ENCODE data around the gene MGP. TPM values are rescaled to one million over a fixed set of nuclear protein-coding genes. Genes with fewer than 3 reads are reported as not detected.
A peak's percentile ranks its signal among the peaks of the same experiment; 100 is the strongest.

Gene MGP
- polyA plus RNA-seq, 3 donors, result not detected

DNA sequence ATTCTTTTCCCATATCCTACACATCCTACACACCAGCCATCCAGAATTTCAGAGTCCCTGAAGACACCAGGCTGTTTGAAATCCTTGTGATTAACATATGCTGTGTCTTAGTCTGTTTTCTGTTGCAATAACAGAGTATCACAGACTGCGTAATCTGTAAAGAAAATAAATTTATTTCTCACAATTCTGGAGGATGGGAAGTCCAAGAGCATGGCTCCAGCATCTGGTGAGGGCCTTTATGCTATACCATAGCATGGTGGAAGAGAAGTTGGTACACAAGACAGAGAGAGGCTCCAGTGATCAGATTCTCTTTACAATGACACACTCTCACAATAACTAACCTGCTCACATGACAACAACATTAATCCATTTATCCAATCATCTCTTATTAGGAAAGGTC lies 46.4 kb downstream of the MGP start:
- Histone ChIP-seq H4K20me1 (ENCODE audit: insufficient read depth, low read length) (no peaks in the 10 kb centered on the region), H3K4me1 (ENCODE audit: control insufficient read depth in 1 of 2, insufficient read depth in 2 of 2, low read length in 2 of 2) (no peaks in the 10 kb centered on the region), H3K4me2 (replicated peaks; ENCODE audit: extremely low read depth, low read length, poor library complexity, severe bottlenecking) (no peak overlapping the region), H3K4me3 (replicated peaks in 1 of 3; ENCODE audit: low read depth in 2 of 3, low read length in 3 of 3) (no peak overlapping the region), H2AFZ (ENCODE audit: insufficient read depth, low read depth, low read length, poor library complexity, severe bottlenecking) (no peak overlapping the region), H3K27me3 (ENCODE audit: control insufficient read depth in 2 of 2, insufficient read depth in 2 of 2, low read length in 2 of 2) (no peaks in the 10 kb centered on the region), H3K79me2 (ENCODE audit: insufficient read depth, low read length) (no peaks in the 10 kb centered on the region), H3K9me3 (replicated peaks in 1 of 2; ENCODE audit: control insufficient read depth in 1 of 2, insufficient read depth in 1 of 2, low read length in 2 of 2) (no peaks in the 10 kb centered on the region), H3K36me3 (replicated peaks in 1 of 2; ENCODE audit: control insufficient read depth in 1 of 2, insufficient read depth in 2 of 2, low read length in 2 of 2) (no peaks in the 10 kb centered on the region), H3K27ac (ENCODE audit: low read depth in 1 of 2, low read length in 2 of 2) (no peak overlapping the region), H3K9ac (ENCODE audit: insufficient read depth, low read length, poor library complexity, severe bottlenecking) (no peak overlapping the region)
- Mint-ChIP-seq H3K27ac (no peak overlapping the region), H3K4me1 (no peaks in the 10 kb centered on the region), H3K9me3 (peaks cover 0 to 3% (median 0%) of the 10 kb centered on the region in 7 donors), H3K4me3 (no peak overlapping the region), H3K36me3 (no peaks in the 10 kb centered on the region), H3K27me3 (ENCODE audit: low read depth in 3 of 3) (peaks cover 0 to 2% (median 2%) of the 10 kb centered on the region in 3 donors)
- WGBS (ENCODE audit: insufficient coverage), result no CpG with 5 or more reads among the region's 1 CpG
- no peak for DNase-seq
- intact Hi-C loops (cut with micrococcal nuclease), result no loop called here
- TF ChIP-seq, protein P1, sequence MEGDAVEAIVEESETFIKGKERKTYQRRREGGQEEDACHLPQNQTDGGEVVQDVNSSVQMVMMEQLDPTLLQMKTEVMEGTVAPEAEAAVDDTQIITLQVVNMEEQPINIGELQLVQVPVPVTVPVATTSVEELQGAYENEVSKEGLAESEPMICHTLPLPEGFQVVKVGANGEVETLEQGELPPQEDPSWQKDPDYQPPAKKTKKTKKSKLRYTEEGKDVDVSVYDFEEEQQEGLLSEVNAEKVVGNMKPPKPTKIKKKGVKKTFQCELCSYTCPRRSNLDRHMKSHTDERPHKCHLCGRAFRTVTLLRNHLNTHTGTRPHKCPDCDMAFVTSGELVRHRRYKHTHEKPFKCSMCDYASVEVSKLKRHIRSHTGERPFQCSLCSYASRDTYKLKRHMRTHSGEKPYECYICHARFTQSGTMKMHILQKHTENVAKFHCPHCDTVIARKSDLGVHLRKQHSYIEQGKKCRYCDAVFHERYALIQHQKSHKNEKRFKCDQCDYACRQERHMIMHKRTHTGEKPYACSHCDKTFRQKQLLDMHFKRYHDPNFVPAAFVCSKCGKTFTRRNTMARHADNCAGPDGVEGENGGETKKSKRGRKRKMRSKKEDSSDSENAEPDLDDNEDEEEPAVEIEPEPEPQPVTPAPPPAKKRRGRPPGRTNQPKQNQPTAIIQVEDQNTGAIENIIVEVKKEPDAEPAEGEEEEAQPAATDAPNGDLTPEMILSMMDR (IDR thresholded peaks at IDR 0.05), result no peak

DNA sequence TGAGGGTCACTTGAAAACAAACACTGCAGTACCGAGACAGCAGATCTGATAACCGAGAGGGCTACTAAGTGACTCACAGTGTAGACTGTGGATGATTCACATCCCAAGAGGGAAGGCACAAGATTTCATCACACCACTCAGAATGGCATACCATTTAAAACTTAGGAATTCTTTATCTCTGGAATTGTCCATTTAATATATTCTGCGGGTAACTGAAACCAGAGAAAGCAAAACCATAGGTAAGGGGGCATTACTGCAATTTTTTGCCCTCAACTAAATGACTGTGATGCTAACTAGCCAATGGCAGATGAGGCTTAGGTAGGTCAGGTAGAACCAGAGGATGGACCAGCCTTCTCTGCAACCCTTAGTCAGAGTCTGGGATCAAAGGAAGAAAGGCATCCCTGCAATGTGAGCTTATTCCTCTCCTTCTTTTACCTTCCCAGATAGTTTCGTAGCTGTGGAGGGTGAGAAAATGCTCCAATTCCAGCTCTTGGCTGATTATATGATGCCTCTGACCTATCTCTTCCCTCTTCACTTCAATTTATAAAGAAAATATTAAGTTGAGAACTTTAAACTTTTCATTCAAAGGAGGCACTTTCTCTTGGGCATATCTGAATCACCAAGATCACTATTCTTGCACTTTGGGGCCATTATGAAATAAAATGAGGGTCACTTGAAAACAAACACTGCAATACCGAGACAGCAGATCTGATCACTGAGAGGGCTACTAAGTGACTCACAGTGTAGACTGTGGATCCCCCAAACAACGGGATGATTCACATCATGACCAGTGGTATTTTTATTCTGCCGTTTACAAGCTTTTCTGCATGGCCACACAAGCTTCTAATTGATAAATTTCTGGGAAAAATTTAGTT lies 49.1 kb downstream of the MGP start:
- H3K4me1 ChIP-seq (ENCODE audit: control insufficient read depth in 1 of 2, insufficient read depth in 2 of 2, low read length in 2 of 2), result no peaks in the 10 kb centered on the region
- Mint-ChIP-seq H3K27ac (no peak overlapping the region), H3K36me3 (no peaks in the 10 kb centered on the region), H3K27me3 (ENCODE audit: low read depth in 3 of 3) (peaks cover 2% of the 10 kb centered on the region in 3 donors), H3K9me3 (peaks cover 0 to 3% (median 0%) of the 10 kb centered on the region in 7 donors), H3K4me1 (no peaks in the 10 kb centered on the region), H3K4me3 (no peak overlapping the region)
- peak in 2 of 3 donors; percentile 10 to 52 for DNase-seq
- H2AFZ ChIP-seq (ENCODE audit: insufficient read depth, low read depth, low read length, poor library complexity, severe bottlenecking), result no peak overlapping the region
- H3K4me3 ChIP-seq (replicated peaks in 1 of 3; ENCODE audit: low read depth in 2 of 3, low read length in 3 of 3), result no peak overlapping the region
- H3K79me2 ChIP-seq (ENCODE audit: insufficient read depth, low read length), result no peaks in the 10 kb centered on the region
- no peaks in the 10 kb centered on the region for H4K20me1 ChIP-seq (ENCODE audit: insufficient read depth, low read length)
- intact Hi-C loops (cut with micrococcal nuclease), result no loop called here
- TF ChIP-seq, protein P1 (IDR thresholded peaks at IDR 0.05), result no peak
- no peak overlapping the region for H3K27ac ChIP-seq (ENCODE audit: low read depth in 1 of 2, low read length in 2 of 2)
- H3K9ac ChIP-seq (ENCODE audit: insufficient read depth, low read length, poor library complexity, severe bottlenecking), result no peak overlapping the region
- peaks cover 0 to 2% of the 10 kb centered on the region in 2 donors for H3K27me3 ChIP-seq (ENCODE audit: control insufficient read depth in 2 of 2, insufficient read depth in 2 of 2, low read length in 2 of 2)
- H3K4me2 ChIP-seq (replicated peaks; ENCODE audit: extremely low read depth, low read length, poor library complexity, severe bottlenecking), result no peak overlapping the region
- H3K36me3 ChIP-seq (replicated peaks in 1 of 2; ENCODE audit: control insufficient read depth in 1 of 2, insufficient read depth in 2 of 2, low read length in 2 of 2), result no peaks in the 10 kb centered on the region
- no peaks in the 10 kb centered on the region for H3K9me3 ChIP-seq (replicated peaks in 1 of 2; ENCODE audit: control insufficient read depth in 1 of 2, insufficient read depth in 1 of 2, low read length in 2 of 2)
- WGBS (ENCODE audit: insufficient coverage), result 100% methylated on average over 2 of the region's 7 CpGs

All from CD14-positive monocyte (primary cell).